ENCODE measurements around the gene ARID3B. TPM values are rescaled to one million over a fixed set of nuclear protein-coding genes. Genes with fewer than 3 reads are reported as not detected.
A peak's percentile ranks its signal among the peaks of the same experiment; 100 is the strongest.

Gene ARID3B
- total RNA-seq, 1 experiment from 2014 or later = 36.1 TPM

GRCh38 chr15:74613953-74614743, 73.1 kb downstream of the ARID3B start:
- DNase-seq = no peak
- Mint-ChIP-seq H3K4me1 (ENCODE audit: low read depth, unreplicated experiment) (no peaks in the 10 kb centered on the region), H3K9me3 (ENCODE audit: unreplicated experiment) (no peaks in the 10 kb centered on the region), H3K36me3 (ENCODE audit: insufficient read depth, unreplicated experiment) (peaks cover 16% of the 10 kb centered on the region), H3K27ac (ENCODE audit: unreplicated experiment) (no peak overlapping the region), H3K27me3 (ENCODE audit: insufficient read depth, unreplicated experiment) (no peaks in the 10 kb centered on the region), H3K4me3 (ENCODE audit: unreplicated experiment) (peak overlapping the region; percentile 86)
- POLR2A ChIA-PET = interaction anchor here (0.8 kb wide), 1 partner anchor 16 kb away, joined by 6 read pairs; no protein-coding TSS in a partner anchor
- intact Hi-C loops (cut with micrococcal nuclease; ENCODE audit: unreplicated experiment) = loop anchor here (2.0 to 5.0 kb wide), 2 partner anchors 15 to 72 kb away; partner anchors contain the start of gene ARID3B
- Histone ChIP-seq H3K27me3 (replicated peaks; ENCODE audit: control insufficient read depth, insufficient read depth, low read length) (no peaks in the 10 kb centered on the region), H3K9me3 (no peaks in the 10 kb centered on the region), H3K4me1 (peaks cover 9% of the 10 kb centered on the region; the same call in 1 of the 2 replicates), H3K36me3 (ENCODE audit: control insufficient read depth, insufficient read depth, low read length) (no peaks in the 10 kb centered on the region), H3K4me3 (ENCODE audit: low read depth, low read length) (peak overlapping the region; percentile 94)
- TF ChIP-seq, protein P1, sequence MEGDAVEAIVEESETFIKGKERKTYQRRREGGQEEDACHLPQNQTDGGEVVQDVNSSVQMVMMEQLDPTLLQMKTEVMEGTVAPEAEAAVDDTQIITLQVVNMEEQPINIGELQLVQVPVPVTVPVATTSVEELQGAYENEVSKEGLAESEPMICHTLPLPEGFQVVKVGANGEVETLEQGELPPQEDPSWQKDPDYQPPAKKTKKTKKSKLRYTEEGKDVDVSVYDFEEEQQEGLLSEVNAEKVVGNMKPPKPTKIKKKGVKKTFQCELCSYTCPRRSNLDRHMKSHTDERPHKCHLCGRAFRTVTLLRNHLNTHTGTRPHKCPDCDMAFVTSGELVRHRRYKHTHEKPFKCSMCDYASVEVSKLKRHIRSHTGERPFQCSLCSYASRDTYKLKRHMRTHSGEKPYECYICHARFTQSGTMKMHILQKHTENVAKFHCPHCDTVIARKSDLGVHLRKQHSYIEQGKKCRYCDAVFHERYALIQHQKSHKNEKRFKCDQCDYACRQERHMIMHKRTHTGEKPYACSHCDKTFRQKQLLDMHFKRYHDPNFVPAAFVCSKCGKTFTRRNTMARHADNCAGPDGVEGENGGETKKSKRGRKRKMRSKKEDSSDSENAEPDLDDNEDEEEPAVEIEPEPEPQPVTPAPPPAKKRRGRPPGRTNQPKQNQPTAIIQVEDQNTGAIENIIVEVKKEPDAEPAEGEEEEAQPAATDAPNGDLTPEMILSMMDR (IDR thresholded peaks at IDR 0.05; ENCODE audit: insufficient read depth in 1 of 2, low read depth in 1 of 2, low read length in 1 of 2, severe bottlenecking in 1 of 2, unreplicated experiment in 1 of 2) = no peak
- CTCF ChIA-PET = interaction anchor here (0.5 to 1.3 kb wide), 2 partner anchors 16 to 221 kb away, joined by 4 to 5 read pairs; no protein-coding TSS in a partner anchor
- no TSS peak for BruUV-seq (replicated peaks)

GRCh38 chr15:74614744-74615507, 73.9 kb downstream of the ARID3B start:
- BruUV-seq (replicated peaks) = TSS peak; percentile 86
- POLR2A ChIA-PET = interaction anchor here (0.5 to 1.8 kb wide), 5 partner anchors 16 to 89 kb away, joined by 3 to 8 read pairs (median 6); partner anchors contain the start of gene ARID3B
- DNase-seq = peak; percentile 62 to 80
- Mint-ChIP-seq H3K4me1 (ENCODE audit: low read depth, unreplicated experiment) (no peaks in the 10 kb centered on the region), H3K9me3 (ENCODE audit: unreplicated experiment) (no peaks in the 10 kb centered on the region), H3K27ac (ENCODE audit: unreplicated experiment) (peak overlapping the region; percentile 82), H3K27me3 (ENCODE audit: insufficient read depth, unreplicated experiment) (no peaks in the 10 kb centered on the region), H3K4me3 (ENCODE audit: unreplicated experiment) (peak overlapping the region; percentile 86), H3K36me3 (ENCODE audit: insufficient read depth, unreplicated experiment) (peaks cover 24% of the 10 kb centered on the region)
- intact Hi-C loops (cut with micrococcal nuclease; ENCODE audit: unreplicated experiment) = loop anchor here (2.0 to 5.0 kb wide), 3 partner anchors 16 to 243 kb away; partner anchors contain the start of gene ARID3B
- Histone ChIP-seq H3K4me1 (peaks cover 9% of the 10 kb centered on the region; the same call in 1 of the 2 replicates), H3K4me3 (ENCODE audit: low read depth, low read length) (peak overlapping the region; percentile 94), H3K36me3 (ENCODE audit: control insufficient read depth, insufficient read depth, low read length) (no peaks in the 10 kb centered on the region), H3K9me3 (no peaks in the 10 kb centered on the region), H3K27me3 (replicated peaks; ENCODE audit: control insufficient read depth, insufficient read depth, low read length) (no peaks in the 10 kb centered on the region)
- CTCF ChIA-PET = interaction anchor here (1.2 to 1.3 kb wide), 2 partner anchors 16 to 17 kb away, joined by 4 to 5 read pairs; no protein-coding TSS in a partner anchor
- TF ChIP-seq, protein P1 (IDR thresholded peaks at IDR 0.05; ENCODE audit: insufficient read depth in 1 of 2, low read depth in 1 of 2, low read length in 1 of 2, severe bottlenecking in 1 of 2, unreplicated experiment in 1 of 2) = no peak

All from Caco-2 (cell line).